NCI-H187 (cell line): ENCODE data around the gene DYNC1I1.

Source experiments
- DNase-seq, 2 experiments: peaks; one replicate each; lab custom pipeline; 2025; lab: John Stamatoyannopoulos, UW

DYNC1I1 gene

DNA sequence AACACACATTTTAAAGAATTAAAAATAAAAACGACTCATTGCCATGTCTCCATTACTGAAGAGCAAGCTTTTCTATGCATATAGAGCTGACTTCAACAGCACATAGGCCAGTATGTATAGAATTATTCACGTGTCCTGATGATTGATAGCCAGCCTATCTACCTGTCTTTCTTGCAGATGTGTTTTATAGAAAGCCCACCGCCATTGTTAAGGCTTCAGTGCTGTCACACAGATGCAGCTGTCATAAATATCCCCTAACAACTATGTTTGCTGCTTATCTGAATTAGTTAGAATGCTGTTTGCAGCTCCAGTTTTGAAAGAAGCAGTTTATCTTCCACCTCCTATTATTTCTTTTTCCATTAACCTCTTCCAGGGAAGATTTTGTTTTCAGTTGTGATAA lies 313.6 kb downstream of the DYNC1I1 start:
- no peak for DNase-seq

DNA sequence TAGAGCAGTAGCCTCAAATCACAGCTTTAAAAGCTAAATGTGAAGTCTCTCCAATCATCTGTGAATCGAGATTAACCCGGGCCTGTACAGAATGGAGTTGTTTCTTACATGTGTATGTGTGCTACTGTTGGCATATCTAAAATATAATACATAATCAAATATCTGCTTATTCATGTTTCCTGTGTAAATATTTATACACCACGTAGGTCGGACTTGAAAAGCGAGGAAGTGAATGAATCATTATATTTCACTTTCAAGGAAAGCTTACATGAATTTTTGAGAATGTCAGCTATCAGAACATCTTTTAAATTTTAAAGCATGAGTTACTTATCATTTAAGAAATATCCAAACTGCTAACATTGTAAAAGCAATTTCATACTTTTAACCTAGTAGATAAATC lies 316.2 kb downstream of the DYNC1I1 start:
- DNase-seq, result no peak

DNA sequence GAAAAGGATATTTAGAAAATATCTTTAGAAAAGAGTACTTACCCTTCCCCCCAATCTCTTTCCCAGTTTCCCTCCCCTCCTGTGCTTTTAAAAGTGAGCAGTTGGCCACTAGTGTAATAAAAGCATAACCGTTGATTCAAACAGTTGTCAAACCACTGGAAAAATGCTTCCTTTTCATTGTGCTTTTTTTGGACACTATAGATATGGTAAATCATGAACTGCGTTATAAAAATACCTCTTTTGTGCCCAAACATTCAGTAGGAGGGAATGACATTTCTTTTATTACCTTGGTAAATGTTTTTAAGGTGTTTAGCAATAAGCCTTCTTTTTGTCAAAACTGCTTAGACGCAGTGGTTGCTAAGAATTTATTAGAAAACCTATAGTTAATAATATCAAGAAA lies 317.2 kb downstream of the DYNC1I1 start:
- no peak for DNase-seq

DNA sequence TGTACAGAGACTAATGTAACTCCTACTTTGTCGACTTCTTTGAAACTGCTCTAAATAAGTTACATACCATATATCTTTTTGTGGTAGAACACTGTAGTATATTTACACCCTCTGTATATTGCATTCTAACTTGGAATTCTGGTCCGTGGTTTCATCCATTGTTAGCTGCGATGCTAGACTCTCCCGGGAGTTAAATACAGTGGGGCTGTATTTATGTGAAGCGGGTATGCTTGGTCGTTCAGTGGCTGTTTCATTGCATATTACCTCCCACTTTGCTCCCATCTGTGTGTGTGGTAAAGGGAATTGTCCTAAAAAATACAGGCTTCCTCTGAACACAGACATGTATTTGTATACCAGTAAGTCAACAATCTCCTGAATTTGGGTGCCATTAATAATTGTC lies 318.4 kb downstream of the DYNC1I1 start:
- no peak for DNase-seq

DNA sequence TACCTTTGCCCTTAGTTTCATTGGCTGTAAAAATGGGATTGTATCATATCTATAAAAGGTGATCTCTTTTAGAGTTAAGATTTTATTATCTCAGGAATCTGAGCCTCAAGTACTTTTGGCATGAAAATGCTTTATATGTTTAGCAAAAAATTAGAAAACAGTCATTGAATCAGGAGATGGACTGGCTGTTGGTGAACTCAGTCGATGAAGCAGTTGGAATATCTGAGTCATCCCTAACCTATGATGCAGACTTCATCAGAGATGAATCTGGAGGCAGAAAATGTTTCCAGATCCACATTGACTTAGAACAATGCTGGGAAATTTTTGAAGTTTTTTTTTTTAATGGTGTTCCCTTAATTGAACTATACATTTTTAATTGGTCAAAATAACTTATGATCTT lies 321.1 kb downstream of the DYNC1I1 start:
- DNase-seq, result no peak

DNA sequence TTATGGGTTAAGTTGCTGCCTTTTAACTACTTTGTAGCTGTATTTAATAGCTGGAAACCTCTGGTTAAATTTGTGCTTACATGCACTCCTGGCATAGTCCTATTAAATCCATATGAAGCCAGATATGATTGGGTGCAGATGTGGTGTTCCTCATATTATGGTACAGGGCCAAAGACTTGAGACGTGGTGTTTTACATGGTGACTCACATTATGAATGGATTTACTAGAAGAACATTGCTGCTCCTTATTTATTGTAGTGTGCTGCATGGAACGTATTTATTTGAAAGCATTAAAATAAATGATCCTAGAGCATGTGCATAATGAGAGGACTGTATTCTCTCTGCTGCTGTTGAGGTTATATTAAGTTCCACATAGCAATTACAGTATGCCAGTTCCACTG lies 325.5 kb downstream of the DYNC1I1 start:
- no peak for DNase-seq

DNA sequence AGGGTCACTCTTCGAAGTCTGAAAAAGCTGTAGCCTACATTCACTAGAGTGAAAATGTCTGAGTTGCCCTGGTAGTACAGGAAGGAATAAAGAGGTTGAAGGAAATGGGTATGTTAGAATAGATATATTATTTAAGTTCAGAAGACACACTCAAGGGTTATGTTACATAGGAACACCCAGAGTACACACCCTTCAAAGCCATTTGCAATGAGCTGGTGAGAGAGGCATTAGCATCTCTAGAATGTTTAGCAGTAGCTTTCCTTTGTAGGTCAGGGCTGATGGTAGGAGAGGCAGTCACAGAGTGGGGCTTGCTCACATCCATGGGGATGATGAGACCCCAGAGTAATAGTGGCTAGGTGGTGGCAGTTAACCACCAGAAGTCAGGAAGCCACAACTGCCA lies 328.4 kb downstream of the DYNC1I1 start:
- no peak for DNase-seq

DNA sequence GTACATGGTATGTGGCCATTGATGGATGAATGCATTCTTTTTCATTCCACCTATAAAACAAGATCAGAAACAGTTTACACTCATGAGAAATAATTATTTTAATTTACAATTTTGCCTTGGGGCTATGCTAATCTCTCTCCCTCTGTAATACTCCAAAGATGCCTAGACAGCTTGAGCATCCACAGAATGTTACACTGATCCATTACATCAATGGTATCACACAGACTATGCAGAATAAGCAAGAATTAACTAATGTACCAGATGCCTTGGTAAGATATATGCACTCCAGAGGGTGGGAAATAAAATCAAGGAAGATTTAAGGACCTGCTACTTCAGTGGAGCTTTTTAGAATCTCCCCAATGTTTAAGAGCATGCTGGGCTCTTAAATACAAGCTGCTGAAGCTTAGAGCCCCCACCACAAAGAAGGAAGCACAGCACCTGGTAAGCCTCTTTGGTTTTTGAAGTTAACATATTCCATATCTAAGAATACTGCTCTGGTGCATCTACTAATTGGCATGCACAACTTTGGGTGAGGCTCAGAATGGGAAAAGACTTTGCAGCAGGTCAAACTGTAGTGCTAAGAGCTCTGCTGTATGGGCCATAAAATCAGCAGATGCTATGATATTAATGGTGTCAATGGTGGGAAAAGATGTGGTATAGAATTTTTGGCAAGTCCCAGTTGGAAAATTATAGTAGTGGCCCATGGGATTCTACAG lies 329.9 kb downstream of the DYNC1I1 start:
- no peak for DNase-seq

DNA sequence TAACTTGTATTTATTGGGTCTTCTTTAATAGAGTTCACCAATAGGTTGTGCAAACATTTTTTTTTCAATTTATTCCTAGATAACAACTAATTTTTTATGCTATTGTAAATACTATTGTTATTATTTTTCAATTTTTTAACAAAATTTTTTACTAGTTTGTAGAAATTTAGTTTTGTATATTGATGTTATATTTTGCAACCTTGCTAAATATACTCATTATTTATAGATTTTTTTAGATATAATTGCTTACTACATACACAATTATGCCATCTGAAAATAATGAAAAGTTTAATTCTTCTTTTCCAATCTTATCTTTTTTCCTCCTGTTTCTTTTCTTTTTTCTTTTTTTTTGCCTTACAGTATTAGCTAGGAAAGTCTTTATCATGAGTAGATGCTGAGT lies 332.6 kb downstream of the DYNC1I1 start:
- DNase-seq, result no peak

DNA sequence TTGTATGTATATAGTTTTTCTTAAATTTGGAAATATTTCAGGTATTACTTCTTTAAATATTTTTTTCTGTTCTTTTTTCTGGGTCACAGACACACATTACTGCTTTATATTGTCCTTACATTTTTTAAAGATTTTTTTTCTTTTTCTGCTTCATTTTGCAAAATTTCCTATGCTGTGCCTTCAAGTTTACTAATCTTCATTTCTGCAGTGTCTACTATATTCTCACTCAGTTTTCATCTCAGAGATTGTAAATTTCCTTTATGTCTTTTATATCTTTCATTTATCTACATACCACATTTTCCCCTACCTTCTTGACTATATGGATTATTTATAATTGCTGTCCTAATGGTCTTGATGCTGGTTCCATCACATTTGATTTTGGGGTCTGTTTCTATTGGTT lies 339.1 kb downstream of the DYNC1I1 start:
- no peak for DNase-seq

DNA sequence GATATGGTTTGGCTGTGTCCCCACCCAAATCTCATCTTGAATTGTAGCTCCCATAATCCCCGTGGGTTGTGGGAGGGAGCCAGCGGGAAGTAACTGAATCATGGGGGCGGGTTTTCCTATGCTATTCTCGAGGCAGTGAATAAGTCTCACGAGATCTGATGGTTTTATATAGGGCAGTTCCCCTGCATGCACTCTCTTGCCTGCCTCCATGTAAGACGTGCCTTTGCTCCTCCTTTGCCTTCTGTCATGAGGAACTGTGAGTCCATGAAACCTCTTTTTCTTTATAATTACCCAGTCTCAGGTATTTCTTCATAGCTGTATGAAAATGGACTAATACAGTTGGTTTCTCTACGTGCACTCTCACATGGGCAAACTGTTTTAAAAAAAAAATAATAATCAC lies 341.8 kb downstream of the DYNC1I1 start:
- DNase-seq, result no peak

DNA sequence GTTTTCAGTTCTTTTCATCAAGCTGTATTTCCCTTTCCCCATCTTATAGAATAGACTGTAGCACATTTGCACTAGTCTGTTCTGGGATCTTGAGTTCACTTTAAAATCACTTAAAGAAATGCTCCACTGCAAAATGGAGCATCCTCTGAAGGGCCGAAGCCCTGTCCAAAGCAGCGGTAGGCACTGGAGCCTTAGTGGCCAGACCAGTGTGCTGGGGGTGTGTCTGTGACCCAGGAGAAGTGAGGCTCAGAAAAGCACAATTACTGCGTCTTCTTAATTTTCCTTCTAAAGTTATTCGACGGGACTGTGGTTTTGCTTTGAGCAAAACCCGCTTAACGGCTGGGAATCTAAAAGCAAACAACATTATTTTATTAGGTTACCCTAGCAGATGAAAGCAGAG lies 343.8 kb downstream of the DYNC1I1 start:
- DNase-seq, result peak; percentile 15 to 31

DNA sequence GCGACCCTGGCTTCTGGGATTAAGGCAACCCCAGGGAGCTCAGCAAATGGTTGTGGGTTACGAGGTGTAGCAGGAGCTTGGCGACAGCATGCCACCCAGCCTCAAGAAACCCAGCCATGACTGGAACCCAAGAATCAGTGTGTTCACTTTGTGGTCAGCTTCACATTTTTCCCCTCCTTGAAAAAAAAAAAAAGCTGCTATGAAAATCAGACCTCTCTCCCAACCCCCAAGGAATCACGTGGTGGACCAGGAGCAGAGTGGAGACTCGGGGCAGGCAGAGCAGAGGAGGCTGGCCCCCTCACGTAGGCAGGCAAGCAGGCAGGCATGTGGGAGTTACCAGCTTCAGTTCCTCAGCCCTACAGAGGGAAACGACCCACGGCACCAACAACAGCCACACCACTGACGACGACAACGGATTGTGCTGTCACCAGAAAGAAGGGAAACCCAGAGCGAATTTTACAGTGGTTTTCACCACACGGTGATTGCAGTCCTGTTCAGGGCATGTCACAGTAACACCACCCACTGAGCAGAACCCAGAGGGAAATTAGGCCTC lies 346.2 kb downstream of the DYNC1I1 start:
- no peak for DNase-seq

DNA sequence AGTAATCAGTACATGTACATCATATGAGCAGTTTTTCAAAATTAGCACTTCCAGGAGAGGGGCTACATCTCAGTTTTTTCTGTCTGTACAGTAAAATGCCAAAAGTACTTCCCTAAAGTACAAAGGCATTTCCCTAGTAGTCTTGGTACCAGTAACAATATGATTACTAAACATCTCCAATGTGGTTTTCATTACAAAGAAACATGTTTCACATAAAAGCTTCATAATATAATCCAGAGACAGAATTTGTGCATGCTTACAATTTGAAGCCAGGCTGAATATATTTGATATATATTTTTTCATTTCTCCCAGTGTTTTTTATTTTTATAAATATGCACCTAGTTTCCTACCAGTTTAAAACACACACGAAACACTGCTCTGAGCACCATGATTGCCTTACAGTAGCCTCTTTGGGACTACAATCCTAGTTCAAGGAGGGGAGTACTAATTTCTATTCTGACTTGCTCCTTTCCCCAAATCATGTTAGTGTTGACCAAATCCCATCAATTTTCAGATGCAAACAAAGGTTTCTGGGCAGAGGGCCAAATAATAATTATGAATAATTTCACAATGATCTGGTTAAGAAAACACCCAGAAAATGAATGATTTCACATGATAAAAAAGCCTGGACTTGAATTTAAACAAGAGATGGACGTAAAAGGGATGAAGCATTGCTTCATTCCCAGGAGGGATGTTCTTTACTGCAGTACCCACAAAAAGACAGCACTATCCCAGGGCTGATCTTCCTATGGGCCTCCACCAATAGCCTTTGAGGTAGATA lies 348.3 kb downstream of the DYNC1I1 start:
- DNase-seq, result no peak

DNA sequence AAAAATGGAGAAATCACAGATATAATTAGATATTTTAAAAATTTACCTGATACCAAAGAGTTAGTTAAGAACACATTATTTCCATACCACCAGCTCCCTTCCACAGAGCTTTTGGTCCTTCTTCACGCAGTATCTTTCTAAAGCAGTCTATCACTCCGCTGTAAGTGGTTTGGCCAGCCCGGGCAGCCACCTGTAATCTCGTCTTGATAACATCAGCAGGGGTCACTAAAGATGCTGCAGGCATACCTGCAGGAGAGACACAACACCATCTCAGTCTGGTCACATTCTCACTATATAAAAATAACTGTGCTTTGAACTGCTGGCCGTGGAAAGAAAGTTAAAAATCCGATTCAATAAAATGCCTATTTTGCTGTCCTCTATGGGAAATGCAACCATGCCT lies 349.4 kb downstream of the DYNC1I1 start:
- DNase-seq, result no peak

DNA sequence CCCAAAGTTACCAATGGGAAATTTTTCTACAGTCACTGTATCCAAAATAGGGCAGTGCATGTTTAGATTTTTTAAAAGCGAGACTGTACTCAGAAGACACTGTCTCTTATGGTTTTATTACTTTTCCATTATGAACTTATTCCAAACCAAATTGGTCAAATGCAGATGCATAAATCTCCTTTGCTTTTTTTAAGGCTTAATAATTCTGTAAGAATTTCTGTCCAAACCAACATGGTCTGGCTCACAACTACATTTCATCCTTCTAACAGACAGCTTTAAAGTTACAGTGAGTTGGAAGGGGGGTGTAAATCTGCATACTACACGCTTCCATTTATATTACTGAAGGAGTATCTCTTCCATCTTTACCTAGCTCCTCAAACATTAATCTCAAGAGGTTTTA lies 350.4 kb downstream of the DYNC1I1 start:
- no peak for DNase-seq

DNA sequence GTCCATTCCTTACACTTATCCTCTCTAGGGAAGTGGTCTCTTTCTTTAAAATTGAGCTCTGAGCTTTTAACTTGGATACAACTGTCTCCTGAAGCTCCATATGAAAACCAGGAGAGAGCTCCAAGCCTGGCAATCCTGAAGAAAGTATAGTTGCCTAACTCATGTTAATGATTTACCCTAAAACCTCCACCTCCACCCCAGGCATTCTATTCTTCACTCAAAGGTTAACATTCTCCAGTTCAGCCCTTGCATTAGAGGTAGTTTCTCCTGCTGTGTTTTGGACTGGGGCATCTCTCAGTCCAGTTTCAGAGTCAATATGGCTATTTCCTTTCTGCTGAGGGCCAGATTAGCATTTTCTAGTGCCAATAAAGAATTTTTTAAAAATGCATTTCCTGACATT lies 354.0 kb downstream of the DYNC1I1 start:
- no peak for DNase-seq

DNA sequence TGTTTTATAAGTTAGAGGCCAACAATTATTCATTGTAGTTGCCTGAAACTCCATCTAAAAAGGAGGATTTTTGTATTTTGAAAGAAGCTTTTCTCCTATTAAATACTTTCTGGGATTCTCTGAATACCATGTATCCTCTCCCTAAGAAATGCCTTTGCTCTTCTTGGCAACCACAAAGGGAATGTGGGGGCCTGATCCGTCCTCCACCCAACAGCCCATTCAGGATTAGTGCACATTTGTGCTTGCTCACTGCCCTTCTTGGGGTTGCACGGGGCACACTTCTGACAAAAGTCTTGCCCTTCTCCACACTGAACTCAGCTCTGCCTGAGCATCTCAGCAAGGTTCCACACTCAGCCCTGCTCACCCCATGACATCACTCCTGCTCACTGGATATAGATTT lies 355.4 kb downstream of the DYNC1I1 start:
- no peak for DNase-seq

DNA sequence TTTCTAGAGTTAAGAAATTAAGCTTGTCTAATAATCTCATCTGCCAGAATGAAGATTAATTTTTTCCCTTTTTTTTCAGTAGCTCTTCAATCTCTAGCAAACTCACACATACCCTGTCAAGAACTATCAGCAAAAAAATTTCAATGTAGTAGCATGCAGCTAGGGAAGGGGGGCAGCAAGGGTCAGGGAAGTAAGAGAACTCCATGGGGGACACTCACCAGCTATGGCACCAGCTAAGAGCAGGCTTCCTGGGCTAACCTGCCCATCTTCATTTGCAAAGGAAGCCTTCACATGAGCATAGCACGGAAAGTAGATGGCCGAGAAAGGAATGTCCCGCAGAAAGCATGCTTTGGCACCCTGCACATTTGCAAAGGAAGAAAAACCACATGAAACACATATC lies 359.2 kb downstream of the DYNC1I1 start:
- no peak for DNase-seq

DNA sequence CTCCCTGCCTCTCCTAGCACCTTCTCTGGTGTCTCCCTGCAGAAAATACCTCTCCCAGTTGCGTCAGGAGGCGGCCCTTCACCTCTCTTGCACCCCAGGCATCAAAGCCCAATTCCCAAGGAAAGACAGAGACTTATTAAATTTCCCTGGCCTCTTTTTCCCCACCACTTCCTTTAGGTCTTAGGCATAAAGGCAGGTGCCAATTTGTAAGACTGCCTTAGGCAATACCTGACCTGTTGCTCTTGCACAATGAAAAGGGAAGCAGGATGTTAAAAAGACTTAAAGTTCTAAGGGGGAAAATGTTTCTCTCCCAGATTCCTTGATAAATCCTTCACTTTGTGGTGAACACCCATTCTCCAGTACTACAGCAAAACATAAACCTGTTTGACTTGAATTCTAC lies 362.9 kb downstream of the DYNC1I1 start:
- no peak for DNase-seq

DNA sequence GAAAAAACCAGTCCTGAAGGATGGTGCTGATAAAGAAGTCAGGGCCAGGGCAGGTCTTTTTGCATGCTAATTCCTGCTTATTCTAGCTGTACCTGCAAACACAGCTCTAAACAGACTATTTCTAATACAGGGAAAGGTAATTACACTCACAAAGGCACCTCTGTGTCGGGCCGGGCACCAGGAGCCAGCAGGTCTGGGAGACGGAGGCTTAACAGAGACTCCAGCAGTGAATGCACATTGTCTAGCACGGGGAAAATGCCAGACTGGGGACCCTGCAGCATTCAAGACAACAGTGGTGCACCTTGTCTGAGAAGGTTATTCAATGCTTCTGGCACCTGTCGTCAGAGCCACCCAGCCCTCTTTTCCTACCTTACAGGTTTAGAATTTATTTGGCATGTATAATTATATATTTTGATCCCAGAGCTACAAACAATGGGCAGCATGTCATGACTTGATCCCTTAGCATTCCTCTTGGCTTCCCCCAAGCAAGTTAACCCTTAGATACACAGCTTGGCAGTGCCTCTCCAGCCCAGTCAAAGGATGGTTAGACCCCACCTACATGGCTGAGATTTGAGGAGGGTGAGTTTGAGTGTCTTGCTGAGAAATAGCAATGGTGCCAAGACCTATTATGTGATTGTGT lies 364.4 kb downstream of the DYNC1I1 start:
- DNase-seq, result no peak

DNA sequence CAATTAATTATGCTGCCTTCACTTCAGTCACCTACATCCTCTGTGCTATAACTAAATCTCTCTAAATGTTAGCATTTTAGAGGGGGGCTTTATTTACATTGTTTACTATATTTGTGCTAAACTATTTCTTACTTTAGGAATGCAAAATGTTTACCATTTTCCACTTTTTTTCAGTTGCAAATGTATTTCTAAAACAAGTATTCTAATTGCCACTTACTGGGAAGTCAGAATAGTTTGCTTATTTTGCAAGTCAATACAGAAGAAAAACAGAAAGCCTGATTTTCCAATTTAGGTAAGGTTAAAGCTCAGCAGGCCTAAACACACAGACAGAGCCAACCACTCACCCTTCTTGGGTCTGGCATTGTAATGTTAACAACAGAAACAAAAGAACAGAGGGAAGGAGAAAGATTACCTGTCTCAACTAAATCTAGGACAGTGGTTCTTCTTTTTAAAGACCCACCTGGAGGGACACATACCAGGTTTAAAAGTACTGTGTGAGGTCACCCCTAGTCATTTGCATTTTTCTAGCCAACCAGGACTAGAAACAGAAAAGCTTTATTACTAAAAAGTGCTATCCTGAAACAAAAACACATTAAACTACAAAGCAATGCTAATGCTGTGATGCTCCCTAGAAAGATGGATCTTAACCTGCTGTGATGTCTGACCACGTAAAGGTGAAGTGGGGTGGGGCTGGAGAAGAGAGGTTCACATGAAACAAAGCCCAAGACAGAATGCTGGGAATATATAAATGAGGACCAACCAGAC lies 371.3 kb downstream of the DYNC1I1 start:
- DNase-seq, result no peak

DNA sequence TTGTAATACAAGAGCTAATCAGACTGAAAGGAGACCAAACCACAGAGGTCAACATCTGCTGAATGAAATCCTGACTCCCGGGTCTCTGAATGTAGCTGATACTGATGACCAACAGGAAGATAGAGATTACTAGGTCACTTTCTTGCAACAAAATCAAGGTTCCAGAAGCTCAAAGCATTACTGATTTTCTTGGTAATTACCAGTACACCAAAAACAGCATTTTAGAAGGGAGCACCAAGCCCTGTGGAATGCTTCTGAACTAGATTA lies 371.8 kb downstream of the DYNC1I1 start:
- DNase-seq, result no peak
